ENCODE results near the gene SPATA32. TPM values are rescaled to one million over a fixed set of nuclear protein-coding genes. Genes with fewer than 3 reads are reported as not detected.

The SPATA32 gene, protein sequence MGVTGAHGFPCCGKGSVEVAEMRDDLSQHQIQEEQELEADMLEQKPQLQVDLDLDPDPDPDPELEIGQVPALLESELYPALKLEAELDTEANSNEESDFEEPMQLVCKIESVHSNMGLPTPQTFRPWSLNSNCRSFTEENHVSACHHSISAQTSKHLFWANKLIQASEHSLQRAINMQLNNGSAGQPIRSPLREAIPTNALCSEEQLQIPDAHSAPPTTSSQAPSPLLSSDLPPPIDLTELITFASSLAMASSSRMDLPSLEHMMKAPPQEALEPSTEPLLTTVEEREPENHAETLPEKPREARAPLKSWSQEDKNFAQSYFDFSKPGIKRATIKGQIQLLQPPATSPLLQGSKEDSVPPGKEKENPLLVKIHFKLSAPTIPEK
- total RNA-seq, result 1 to 10 TPM in 1 of 2 donors, not detected in 1; 3.2 TPM

DNA sequence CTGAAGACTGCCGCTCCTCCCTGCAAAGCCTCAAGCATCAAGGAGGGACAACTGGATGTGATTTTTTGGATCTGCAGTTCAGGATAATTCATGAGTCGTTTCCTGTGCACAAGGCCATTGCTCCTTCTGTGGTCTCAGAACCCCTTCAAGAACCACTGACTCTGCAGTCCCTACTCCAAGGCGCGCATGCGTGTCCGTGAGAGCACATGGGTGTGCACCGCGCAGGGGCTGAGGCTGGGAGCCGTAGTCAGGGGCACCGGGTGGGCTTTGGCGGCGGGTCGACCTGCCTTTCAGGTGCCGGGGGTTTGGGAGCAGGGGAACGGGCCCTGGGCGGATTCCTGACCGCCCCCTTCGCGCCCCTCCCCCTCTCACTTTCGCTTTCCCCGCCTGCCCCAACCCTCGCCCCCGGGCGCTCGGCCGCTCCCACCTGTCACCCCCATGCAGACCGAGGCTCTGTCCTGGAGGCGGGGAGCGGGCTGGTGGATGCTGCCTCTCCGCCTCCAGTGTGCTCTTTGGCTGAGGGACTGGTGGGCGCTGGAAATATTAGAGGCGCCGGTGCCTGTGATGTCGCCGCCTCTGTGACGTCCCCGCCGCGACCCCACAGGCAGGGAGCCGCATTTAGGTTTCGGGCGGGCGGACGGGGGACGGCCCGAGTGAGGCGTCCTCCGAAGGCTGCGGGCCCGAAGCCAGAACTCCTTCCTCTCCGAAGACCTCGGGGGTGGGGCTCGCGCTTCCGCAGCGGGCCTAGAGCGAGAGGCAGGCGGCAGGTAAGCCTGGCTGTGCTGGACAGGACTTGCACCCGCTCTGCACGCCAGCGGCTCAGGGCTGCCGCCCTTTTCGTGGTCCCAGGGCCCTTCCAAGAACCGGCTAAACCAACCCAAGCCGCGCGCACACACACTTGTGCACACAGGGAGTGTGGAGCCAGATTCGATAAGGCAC lies at the start of gene SPATA32:
TSS of gene SPATA32 (minus strand) at position 518 of the 939 bp plus-strand sequence. CDS start at position 440, 78 bp downstream.
- WGBS, result 1% methylated on average over 64 of the region's 68 CpGs
- Histone ChIP-seq H3K9me3 (no peaks in the 10 kb centered on the region), H3K27ac (peak within 1 kb of the TSS; percentile 79 to 84), H3K4me1 (replicated peaks) (peaks cover 7% of the 10 kb centered on the region), H3K4me3 (peak within 1 kb of the TSS; percentile 54 to 63), H3K27me3 (replicated peaks; ENCODE audit: insufficient read depth) (no peaks in the 10 kb centered on the region), H3K36me3 (peaks cover 0 to 2% of the 10 kb centered on the region in 2 donors)
- DNase-seq (ENCODE audit: low spot score), result peak; percentile 51
- peak; percentile 18 for TF ChIP-seq POLR2AphosphoS5 (IDR thresholded peaks at IDR 0.05)
- no peak for TF ChIP-seq POLR2A (IDR thresholded peaks at IDR 0.05)
- TF ChIP-seq, protein P1, sequence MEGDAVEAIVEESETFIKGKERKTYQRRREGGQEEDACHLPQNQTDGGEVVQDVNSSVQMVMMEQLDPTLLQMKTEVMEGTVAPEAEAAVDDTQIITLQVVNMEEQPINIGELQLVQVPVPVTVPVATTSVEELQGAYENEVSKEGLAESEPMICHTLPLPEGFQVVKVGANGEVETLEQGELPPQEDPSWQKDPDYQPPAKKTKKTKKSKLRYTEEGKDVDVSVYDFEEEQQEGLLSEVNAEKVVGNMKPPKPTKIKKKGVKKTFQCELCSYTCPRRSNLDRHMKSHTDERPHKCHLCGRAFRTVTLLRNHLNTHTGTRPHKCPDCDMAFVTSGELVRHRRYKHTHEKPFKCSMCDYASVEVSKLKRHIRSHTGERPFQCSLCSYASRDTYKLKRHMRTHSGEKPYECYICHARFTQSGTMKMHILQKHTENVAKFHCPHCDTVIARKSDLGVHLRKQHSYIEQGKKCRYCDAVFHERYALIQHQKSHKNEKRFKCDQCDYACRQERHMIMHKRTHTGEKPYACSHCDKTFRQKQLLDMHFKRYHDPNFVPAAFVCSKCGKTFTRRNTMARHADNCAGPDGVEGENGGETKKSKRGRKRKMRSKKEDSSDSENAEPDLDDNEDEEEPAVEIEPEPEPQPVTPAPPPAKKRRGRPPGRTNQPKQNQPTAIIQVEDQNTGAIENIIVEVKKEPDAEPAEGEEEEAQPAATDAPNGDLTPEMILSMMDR (IDR thresholded peaks at IDR 0.05), result no peak
- intact Hi-C loops (cut with DNase I), result no loop called here

DNA sequence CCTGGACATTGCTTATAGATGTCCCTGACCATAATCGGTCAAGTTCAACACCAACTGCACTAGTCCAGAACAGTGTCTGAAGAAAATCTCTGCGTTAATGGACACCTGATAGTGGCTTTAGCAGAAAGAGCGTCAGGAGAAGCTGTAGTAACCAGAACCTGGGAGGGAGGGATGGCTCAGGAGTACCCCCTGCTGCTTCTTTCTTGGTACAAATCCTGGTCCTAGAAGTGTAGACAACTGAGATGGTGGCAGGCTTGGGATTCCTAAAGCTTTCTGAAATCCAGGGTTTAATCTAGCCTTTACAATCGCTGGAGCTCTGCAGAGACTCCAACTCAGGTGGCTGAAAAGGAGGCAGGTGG lies 49.5 kb upstream of the SPATA32 start:
- H3K36me3 ChIP-seq, result no peaks in the 10 kb centered on the region
- intact Hi-C loops (cut with DNase I), result no loop called here
- no peak for DNase-seq (ENCODE audit: low spot score)
- no peak overlapping the region for H3K4me3 ChIP-seq
- peak overlapping the region; percentile 69 to 74 for H3K27ac ChIP-seq
- no peaks in the 10 kb centered on the region for H3K27me3 ChIP-seq (replicated peaks; ENCODE audit: insufficient read depth)
- TF ChIP-seq, protein P1 (IDR thresholded peaks at IDR 0.05), result no peak
- TF ChIP-seq POLR2AphosphoS5 (IDR thresholded peaks at IDR 0.05), result no peak
- 60% methylated on average over 4 of the region's 4 CpGs for whole genome bisulfite sequencing
- peaks cover 26% of the 10 kb centered on the region for H3K4me1 ChIP-seq (replicated peaks)
- no peaks in the 10 kb centered on the region for H3K9me3 ChIP-seq

DNA sequence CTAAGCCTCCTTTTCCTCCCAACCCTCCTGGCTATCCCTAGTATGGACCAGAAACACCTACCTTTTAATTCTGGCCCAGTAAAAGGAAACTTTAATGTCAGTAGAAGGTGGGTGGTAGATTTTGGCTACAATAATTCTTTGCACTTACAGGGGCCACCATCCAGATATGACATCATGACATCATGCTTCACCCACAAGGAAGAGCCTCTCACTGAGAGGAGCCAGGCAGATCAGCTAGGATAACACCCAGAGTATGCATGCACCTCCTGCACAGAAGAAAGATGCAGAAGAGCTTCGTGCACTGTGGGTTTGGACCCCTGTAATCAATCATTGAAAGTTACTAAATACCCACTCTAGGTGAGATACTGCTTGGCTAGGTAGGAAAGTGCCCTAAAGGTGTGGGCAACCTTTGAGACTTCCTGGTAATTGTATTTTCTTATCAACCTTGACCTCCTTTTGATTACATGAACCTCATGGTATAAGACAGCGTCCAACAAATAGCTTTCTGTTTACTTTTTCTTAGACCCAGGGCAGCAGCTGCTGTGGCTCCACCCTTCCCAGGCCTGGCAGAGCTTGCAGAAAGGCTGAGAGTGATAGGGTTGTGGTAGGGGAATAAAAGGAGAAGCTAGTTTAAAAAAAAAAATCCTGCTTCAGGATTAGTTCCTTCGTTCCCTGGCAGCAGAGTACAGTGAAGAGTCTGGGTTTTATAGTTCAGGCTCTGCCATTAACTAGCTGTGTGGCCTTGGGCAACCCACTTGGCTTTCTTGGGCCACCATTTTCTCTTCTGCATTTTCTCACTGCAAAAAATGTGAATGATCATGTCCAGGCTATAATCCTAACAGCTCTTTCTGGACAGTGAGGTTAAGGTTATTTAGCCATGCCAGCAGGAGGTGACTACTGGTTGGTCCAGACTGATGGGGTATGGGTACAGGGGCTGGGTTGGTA lies 48.8 kb upstream of the SPATA32 start:
- Histone ChIP-seq H3K9me3 (no peaks in the 10 kb centered on the region), H3K27me3 (replicated peaks; ENCODE audit: insufficient read depth) (no peaks in the 10 kb centered on the region), H3K4me3 (no peak overlapping the region), H3K36me3 (no peaks in the 10 kb centered on the region), H3K4me1 (replicated peaks) (peaks cover 26% of the 10 kb centered on the region), H3K27ac (peak overlapping the region; percentile 69 to 74)
- TF ChIP-seq, protein P1 (IDR thresholded peaks at IDR 0.05), result no peak
- peak; percentile 42 for TF ChIP-seq POLR2AphosphoS5 (IDR thresholded peaks at IDR 0.05)
- WGBS, result 15% methylated on average over 3 of the region's 3 CpGs
- DNase-seq (ENCODE audit: low spot score), result no peak
- intact Hi-C loops (cut with DNase I), result no loop called here

DNA sequence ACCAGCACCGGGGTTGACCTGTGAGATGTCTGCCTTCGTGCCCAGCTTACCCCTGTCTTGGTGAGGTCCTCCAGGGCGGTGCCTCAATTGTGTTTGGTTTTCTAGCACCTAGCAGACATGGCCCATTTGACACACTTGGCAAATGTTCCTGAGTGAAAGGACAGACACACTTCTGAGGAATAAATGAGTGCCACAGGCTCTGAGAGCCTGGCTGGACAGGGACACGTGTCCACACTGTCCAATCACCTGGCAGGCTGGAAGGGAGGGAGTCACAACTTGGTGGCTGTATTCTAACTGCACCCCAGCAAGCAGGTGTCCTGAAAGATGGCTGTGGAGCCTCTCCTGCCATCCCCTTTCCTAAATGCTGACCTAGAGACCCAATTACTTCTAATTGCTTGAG lies 47.5 kb upstream of the SPATA32 start:
- H3K9me3 ChIP-seq, result no peaks in the 10 kb centered on the region
- intact Hi-C loops (cut with DNase I), result no loop called here
- TF ChIP-seq, protein P1 (IDR thresholded peaks at IDR 0.05), result no peak
- TF ChIP-seq POLR2A (IDR thresholded peaks at IDR 0.05) (no peak), POLR2AphosphoS5 (IDR thresholded peaks at IDR 0.05) (no peak)
- no peak for DNase-seq (ENCODE audit: low spot score)
- 85% methylated on average over 4 of the region's 4 CpGs for WGBS
- no peak overlapping the region for H3K27ac ChIP-seq
- H3K27me3 ChIP-seq (replicated peaks; ENCODE audit: insufficient read depth), result no peaks in the 10 kb centered on the region
- no peaks in the 10 kb centered on the region for H3K36me3 ChIP-seq
- peaks cover 26% of the 10 kb centered on the region for H3K4me1 ChIP-seq (replicated peaks)
- H3K4me3 ChIP-seq, result no peak overlapping the region
